Measurements from ENCODE around the gene C1D.

Gene C1D

GRCh38 chr2:68057658-68058396 is 5.0 kb downstream of the C1D start:
- no peak for DNase-seq (ENCODE audit: low read depth, low spot score)

GRCh38 chr2:68052717-68053422 is 9.9 kb downstream of the C1D start:
- no peak for DNase-seq (ENCODE audit: low read depth, low spot score)

GRCh38 chr2:68050353-68050752 is 12.5 kb downstream of the C1D start:
- no peak for DNase-seq (ENCODE audit: low read depth, low spot score)

DNA sequence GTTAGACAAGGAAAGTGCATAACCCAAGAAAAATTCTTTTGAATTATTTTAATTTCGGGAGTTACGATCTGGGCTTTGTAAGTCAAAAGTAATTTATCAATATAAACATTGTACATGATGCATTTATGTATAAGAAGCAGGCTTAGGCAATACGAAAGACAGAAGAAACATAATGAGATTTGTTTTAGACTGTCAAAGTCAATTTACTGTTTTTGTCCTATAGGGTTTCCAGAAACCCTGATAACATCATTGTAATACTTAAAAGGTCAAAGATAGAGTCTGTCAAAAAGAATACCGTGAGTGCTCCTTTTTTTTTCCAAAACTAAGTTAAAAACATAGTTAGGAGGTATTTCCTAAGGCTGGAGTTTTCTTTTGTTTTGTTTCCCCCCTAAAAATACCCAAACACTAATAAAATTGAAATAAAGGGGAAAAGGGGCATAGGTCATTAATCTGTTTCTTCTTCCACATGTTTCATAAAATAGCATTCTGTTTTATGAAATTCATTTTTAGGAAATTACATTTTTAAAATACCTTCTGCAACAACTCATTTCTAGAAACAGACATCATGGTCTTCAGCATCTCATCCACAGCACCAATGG is 16.1 kb downstream of the C1D start:
- no peak for DNase-seq (ENCODE audit: low read depth, low spot score)

DNA sequence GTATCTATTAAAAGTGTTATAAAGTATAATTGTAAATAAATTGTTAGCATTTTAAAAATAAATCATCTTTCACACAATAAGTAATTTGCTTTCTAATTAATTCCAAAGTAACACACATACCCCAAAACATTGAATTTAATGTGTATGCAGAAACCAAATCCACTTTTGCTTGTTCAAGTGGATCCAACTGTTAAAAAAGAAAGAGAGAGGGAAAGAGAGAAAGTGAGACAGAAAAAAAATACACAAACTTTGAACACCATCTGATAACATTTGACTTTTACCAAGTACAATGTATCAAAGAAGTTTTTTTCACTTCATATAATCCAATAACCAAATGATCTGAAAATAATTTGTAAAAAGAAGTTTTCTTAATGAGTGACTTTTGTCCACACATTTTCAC is 16.6 kb downstream of the C1D start:
- DNase-seq (ENCODE audit: low read depth, low spot score) = no peak

GRCh38 chr2:68045342-68045741 is 17.5 kb downstream of the C1D start:
- DNase-seq (ENCODE audit: low read depth, low spot score) = no peak

DNA sequence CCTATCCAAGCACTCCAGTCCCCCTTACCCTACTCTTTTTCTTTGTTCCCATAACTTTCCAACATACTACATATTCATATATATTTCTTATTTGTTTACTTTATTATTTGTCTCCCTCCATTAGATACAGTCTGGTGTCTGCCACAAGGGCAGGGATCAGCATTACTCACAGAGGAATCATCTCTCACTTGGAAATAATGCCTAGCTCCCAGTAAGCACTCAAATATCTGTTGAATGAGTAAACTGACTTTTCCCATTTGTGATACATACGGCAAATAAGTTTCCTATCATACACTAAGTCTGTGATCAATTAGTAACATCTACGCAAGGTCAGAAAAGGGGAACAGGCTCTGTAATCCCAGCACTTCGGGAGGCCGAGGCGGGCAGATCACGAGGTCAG is 18.7 kb downstream of the C1D start:
- no peak for DNase-seq (ENCODE audit: low read depth, low spot score)

DNA sequence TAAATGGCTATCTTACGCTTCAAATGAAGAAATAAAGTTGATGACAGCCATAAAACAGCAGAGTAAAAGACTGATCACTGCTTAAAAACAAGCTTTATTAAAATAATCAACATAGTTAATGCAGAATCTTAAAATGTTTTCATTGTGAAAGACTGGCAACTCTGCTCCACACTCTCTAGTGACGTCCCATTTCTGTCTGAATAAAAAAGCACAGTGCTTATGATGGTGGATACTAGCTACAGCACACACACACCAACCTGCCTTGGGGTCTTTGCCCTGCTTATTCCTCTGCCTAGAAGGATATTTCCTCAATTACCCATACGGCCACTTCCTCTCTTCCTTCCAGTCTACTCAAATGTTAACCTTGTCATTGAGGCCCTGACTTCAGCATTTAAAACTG is 19.1 kb downstream of the C1D start:
- no peak for DNase-seq (ENCODE audit: low read depth, low spot score)

- no peak for DNase-seq (ENCODE audit: low read depth, low spot score)
Measured at GRCh38 chr2:68043032-68043431, 19.8 kb downstream of the C1D start.

GRCh38 chr2:68041704-68042245 is 21.0 kb downstream of the C1D start:
- DNase-seq (ENCODE audit: low read depth, low spot score) = no peak

GRCh38 chr2:68040078-68040477 is 22.7 kb downstream of the C1D start:
- DNase-seq (ENCODE audit: low read depth, low spot score) = no peak

DNA sequence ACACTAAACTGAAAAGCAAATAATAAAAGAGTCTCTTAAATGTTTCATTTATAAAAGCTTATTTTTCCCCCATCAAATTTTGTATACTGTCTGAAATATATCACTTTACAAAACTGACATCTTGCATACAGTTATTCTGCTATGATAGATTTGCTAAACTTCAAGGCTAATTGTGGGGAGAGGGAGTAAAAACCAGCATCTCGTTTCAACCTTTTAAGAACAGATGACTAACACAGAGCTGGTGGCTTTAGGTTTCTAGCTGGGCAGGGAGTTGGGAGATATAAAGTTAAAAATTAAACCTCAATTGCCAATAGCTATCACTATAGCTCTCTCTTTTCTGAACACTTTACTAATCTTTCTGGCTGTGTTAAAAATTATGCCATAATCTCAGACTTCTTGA is 23.5 kb downstream of the C1D start:
- no peak for DNase-seq (ENCODE audit: low read depth, low spot score)

- no peak for DNase-seq (ENCODE audit: low read depth, low spot score)
Measured at GRCh38 chr2:68032702-68033101, 30.1 kb downstream of the C1D start.

DNA sequence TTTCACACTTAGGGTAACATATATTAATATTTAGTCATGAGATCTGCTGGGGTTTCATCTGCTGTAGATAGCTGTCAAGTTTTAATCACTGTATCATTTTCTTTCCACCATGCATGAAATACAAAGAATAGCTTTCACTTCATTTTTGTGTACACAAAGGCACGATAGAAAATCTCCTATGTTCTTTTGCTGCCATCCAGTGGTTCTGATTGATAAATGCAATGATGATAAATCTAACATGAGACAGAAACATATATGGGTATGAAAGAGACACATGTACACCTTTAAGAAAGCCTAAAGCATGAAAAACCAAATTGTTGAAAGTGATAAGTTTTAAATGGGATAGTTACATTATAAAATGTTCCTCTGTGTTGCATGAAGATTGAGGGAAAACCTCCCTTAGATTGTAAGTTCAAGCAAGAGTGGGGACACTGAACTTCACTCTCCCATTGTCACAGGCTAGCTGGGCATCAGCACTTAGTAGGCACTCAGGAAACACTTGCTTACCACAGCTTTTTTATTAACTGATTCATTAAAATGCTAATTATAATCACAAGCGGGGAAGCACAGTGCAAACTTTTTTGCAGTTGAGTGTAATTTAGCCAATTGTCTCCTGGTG is 31.2 kb downstream of the C1D start:
- DNase-seq (ENCODE audit: low read depth, low spot score) = no peak

DNA sequence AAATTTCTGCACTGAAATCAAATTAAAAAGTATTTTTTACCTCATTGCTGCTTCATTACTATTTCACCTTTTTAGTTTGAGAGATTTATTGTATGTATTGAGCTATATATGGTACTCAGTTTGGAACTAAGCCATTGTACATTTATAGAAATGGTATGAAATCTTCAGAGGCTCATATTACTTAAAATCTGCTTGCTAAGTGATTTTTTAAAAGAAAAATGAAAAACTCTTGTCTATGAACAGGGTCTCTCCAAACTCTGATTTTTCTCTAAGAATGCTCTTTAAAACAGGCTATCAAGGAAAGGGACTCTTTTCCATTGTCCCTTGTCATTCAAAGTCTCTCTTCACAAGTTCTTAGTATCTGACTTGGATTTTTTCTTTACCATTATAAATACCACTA is 31.8 kb downstream of the C1D start:
- no peak for DNase-seq (ENCODE audit: low read depth, low spot score)

DNA sequence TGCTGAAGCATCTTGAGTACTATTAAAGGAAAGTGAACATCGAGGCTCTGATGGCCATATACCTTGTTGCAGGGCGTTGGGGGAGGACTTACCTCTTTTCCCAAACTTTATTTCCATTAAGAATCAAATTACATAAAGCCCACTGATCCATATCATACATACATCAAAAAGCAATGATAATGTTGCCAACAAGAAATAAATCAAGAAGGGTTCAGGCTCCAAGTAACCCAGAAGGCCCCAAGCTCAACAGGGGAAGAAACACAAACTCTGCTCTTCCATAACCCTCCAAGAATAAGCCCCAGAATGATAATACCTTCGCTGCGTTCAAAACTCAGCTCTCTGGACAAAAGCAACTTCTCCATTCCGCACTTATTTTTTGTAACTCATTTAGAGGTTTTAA is 32.3 kb downstream of the C1D start:
- no peak for DNase-seq (ENCODE audit: low read depth, low spot score)

GRCh38 chr2:68027959-68028358 is 34.8 kb downstream of the C1D start:
- DNase-seq (ENCODE audit: low read depth, low spot score) = no peak

GRCh38 chr2:68024450-68024849 is 38.4 kb downstream of the C1D start:
- no peak for DNase-seq (ENCODE audit: low read depth, low spot score)

GRCh38 chr2:68023904-68024303 is 38.9 kb downstream of the C1D start:
- DNase-seq (ENCODE audit: low read depth, low spot score) = no peak

DNA sequence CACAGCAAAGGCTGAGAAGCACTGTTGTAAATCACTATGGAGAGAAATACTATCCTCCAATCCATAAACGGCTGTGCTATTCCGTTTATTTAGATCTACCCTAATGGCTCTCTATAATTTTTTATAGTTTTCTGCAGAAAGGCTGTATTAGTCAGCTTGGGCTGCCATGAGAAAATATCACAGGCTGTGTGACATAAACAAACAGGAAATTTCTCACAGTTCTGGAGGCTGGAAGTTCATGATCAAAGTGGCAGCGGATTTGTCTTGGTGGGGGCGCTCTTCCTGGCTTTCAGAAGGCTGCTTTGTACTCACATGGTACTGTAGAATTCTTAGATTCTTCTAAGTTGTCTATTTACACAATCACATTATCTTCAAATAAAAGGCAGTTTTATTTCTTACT is 44.1 kb downstream of the C1D start:
- no peak for DNase-seq (ENCODE audit: low read depth, low spot score)

GRCh38 chr2:68009526-68009925 is 53.3 kb downstream of the C1D start:
- DNase-seq (ENCODE audit: low read depth, low spot score) = no peak

DNA sequence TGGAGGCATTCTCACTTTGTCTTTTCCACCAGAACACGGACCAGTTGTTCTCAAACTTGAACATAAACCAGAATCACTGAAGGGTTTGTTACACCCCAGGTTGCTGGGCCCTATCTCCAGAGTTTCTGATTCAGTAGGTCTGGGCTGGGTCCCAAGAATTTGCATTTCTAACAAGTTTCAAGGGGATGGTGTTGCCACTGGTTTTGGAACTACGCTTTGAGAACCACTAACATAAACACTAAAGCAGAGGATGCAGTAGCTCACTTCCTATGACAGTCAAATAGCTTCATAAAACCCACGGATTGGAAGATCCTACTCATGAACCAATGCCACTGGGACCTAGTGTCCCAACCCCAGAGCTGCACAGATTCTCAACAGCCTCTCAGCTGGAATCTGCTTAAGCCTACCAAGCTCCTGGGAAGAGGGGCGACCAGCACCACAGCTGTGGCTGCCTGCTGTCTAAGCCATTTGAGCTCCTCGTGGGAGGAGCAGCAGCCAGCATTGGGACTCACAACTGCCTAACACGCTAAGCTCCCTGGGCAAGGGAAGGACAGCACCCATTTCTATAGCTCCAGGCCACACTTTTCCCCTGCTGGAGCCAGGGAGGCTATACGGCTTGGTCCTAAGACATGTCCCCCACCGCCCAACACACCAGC is 62.5 kb downstream of the C1D start:
- no peak for DNase-seq (ENCODE audit: low read depth, low spot score)

Measured in activated naive CD8-positive, alpha-beta T cell treated with anti-CD3 and anti-CD28 coated beads, Interleukin-2, amount 50 U/mL, for 16 hours (primary cell).